ENCODE measurements around the gene RMI2.
"Not testable (repeated sequence)": the region's sequence is repeated elsewhere in the genome, so short reads cannot be mapped to it uniquely, and the experiment has no call there.

Gene RMI2

GRCh38 chr16:11363927-11364258 lies 18.6 kb downstream of the RMI2 start:
- no peak for TF ChIP-seq CTCF (IDR thresholded peaks at IDR 0.05; ENCODE audit: unreplicated experiment in 3 of 3)
- peaks cover 39% of the 10 kb centered on the region for H3K4me1 Mint-ChIP-seq
- H3K27ac Mint-ChIP-seq: peak overlapping the region in 2 of 3 experiments; percentile 78 to 89

GRCh38 chr16:11367483-11367906 lies 22.2 kb downstream of the RMI2 start:
- Mint-ChIP-seq H3K27ac (no peak overlapping the region), H3K4me1 (peaks cover 30% of the 10 kb centered on the region), H3K4me3 (no peak overlapping the region), H3K9me3 (no peaks in the 10 kb centered on the region), H3K36me3 (ENCODE audit: low read depth) (no peaks in the 10 kb centered on the region), H3K27me3 (ENCODE audit: low read depth) (peaks cover 4% of the 10 kb centered on the region)
- TF ChIP-seq CTCF (IDR thresholded peaks at IDR 0.05; ENCODE audit: unreplicated experiment in 3 of 3): no peak

More at GRCh38 chr16:11363927-11364258, 18.6 kb downstream of the RMI2 start:
- Mint-ChIP-seq H3K9me3 (no peaks in the 10 kb centered on the region), H3K27me3 (ENCODE audit: low read depth) (peaks cover 4% of the 10 kb centered on the region), H3K4me3 (no peak overlapping the region), H3K36me3 (ENCODE audit: low read depth) (no peaks in the 10 kb centered on the region)

GRCh38 chr16:11370084-11370931 lies 25.0 kb downstream of the RMI2 start:
- Mint-ChIP-seq H3K27me3 (ENCODE audit: low read depth) (no peaks in the 10 kb centered on the region), H3K9me3 (no peaks in the 10 kb centered on the region), H3K4me1 (peaks cover 31% of the 10 kb centered on the region), H3K4me3 (no peak overlapping the region), H3K36me3 (ENCODE audit: low read depth) (no peaks in the 10 kb centered on the region), H3K27ac (peak overlapping the region; percentile 20 to 81 (median 72))
- TF ChIP-seq CTCF (IDR thresholded peaks at IDR 0.05; ENCODE audit: unreplicated experiment in 3 of 3): no peak

- H3K27me3 Mint-ChIP-seq (ENCODE audit: low read depth); H3K4me3 Mint-ChIP-seq; H3K9me3 Mint-ChIP-seq; H3K36me3 Mint-ChIP-seq (ENCODE audit: low read depth): not testable (repeated sequence)
- Mint-ChIP-seq H3K27ac (peak overlapping the region; percentile 20 to 81 (median 72)), H3K4me1 (peaks cover 31% of the 10 kb centered on the region)
These were observed 25.6 kb downstream of the RMI2 start for GRCh38 chr16:11370932-11371279.

- TF ChIP-seq CTCF (IDR thresholded peaks at IDR 0.05; ENCODE audit: unreplicated experiment in 3 of 3): no peak
- H3K9me3 Mint-ChIP-seq: no peaks in the 10 kb centered on the region
These were observed 27.0 kb downstream of the RMI2 start for GRCh38 chr16:11372073-11372828.

GRCh38 chr16:11372829-11373306 lies 27.6 kb downstream of the RMI2 start:
- Mint-ChIP-seq H3K27me3 (ENCODE audit: low read depth) (no peaks in the 10 kb centered on the region), H3K4me3 (no peak overlapping the region), H3K4me1 (peaks cover 31% of the 10 kb centered on the region), H3K36me3 (ENCODE audit: low read depth) (no peaks in the 10 kb centered on the region), H3K9me3 (no peaks in the 10 kb centered on the region), H3K27ac (peak overlapping the region; percentile 86 to 90 (median 87))
- no peak for TF ChIP-seq CTCF (IDR thresholded peaks at IDR 0.05; ENCODE audit: unreplicated experiment in 3 of 3)

More at GRCh38 chr16:11372073-11372828, 27.0 kb downstream of the RMI2 start:
- H3K4me3 Mint-ChIP-seq: no peak overlapping the region
- H3K4me1 Mint-ChIP-seq: peaks cover 31% of the 10 kb centered on the region
- H3K27me3 Mint-ChIP-seq (ENCODE audit: low read depth): no peaks in the 10 kb centered on the region
- H3K27ac Mint-ChIP-seq: peak overlapping the region; percentile 86 to 90 (median 87)
- no peaks in the 10 kb centered on the region for H3K36me3 Mint-ChIP-seq (ENCODE audit: low read depth)

Data from nephron (organoid).